ENCODE data around the gene ANKZF1.
"Not testable (repeated sequence)": the region's sequence is repeated elsewhere in the genome, so short reads cannot be mapped to it uniquely, and the experiment has no call there.

Gene ANKZF1

DNA sequence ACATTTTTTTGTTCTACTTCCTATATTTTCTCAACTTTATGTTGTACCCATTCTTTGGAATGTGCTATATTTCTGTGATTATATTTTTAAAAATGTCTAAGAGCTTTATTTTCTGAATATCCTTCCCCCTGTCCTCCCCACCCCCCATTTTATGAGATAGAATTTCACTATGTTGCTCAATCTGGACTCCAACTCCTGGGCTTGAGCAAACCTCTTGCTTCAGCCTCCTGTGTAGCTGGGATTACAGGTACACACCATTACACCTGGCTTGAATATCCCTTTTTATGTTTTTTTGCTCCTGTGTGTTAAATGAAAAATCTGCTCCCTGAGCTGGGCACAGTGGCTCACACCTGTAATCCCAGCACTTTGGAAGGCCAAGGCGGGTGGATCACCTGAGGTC lies 32.2 kb upstream of the ANKZF1 start:
- H3K27ac ChIP-seq, result no peak overlapping the region
- no peak for TF ChIP-seq FOXP2 (optimal IDR thresholded peaks at IDR 0.05; ENCODE audit: control extremely low read depth, extremely low read length, insufficient read depth)
- TF ChIP-seq POLR2AphosphoS5 (IDR thresholded peaks at IDR 0.05; ENCODE audit: borderline replicate concordance, low read depth, low read length), result no peak
- no peak for TF ChIP-seq EZH2 (IDR thresholded peaks at IDR 0.05)
- H3K9ac ChIP-seq (ENCODE audit: insufficient read length), result no peak overlapping the region
- no peaks in the 10 kb centered on the region for H3K36me3 ChIP-seq (ENCODE audit: insufficient read depth, low read length)
- no peaks in the 10 kb centered on the region for H3K9me3 ChIP-seq (ENCODE audit: low read depth, low read length)
- H3K4me3 ChIP-seq, result no peak overlapping the region
- DNase-seq (ENCODE audit: low read depth, low spot score), result no peak

GRCh38 chr2:219198974-219199373 lies 30.6 kb upstream of the ANKZF1 start:
- H3K36me3 ChIP-seq (ENCODE audit: insufficient read depth, low read length), result no peaks in the 10 kb centered on the region

GRCh38 chr2:219199470-219200211 lies 30.0 kb upstream of the ANKZF1 start:
- Histone ChIP-seq H3K27ac (no peak overlapping the region), H3K9ac (ENCODE audit: insufficient read length) (no peak overlapping the region), H3K36me3 (ENCODE audit: insufficient read depth, low read length) (no peaks in the 10 kb centered on the region), H3K9me3 (ENCODE audit: low read depth, low read length) (no peaks in the 10 kb centered on the region), H3K4me3 (no peak overlapping the region)
- DNase-seq (ENCODE audit: low read depth, low spot score), result no peak
- TF ChIP-seq EZH2 (IDR thresholded peaks at IDR 0.05), result no peak
- TF ChIP-seq POLR2AphosphoS5 (IDR thresholded peaks at IDR 0.05; ENCODE audit: borderline replicate concordance, low read depth, low read length), result no peak
- TF ChIP-seq FOXP2 (optimal IDR thresholded peaks at IDR 0.05; ENCODE audit: control extremely low read depth, extremely low read length, insufficient read depth), result no peak

More at GRCh38 chr2:219198974-219199373, 30.6 kb upstream of the ANKZF1 start:
- Histone ChIP-seq H3K4me3 (no peak overlapping the region), H3K9ac (ENCODE audit: insufficient read length) (no peak overlapping the region), H3K9me3 (ENCODE audit: low read depth, low read length) (no peaks in the 10 kb centered on the region), H3K27ac (no peak overlapping the region)
- no peak for DNase-seq (ENCODE audit: low read depth, low spot score)
- TF ChIP-seq EZH2 (IDR thresholded peaks at IDR 0.05), result no peak
- no peak for TF ChIP-seq FOXP2 (optimal IDR thresholded peaks at IDR 0.05; ENCODE audit: control extremely low read depth, extremely low read length, insufficient read depth)
- no peak for TF ChIP-seq POLR2AphosphoS5 (IDR thresholded peaks at IDR 0.05; ENCODE audit: borderline replicate concordance, low read depth, low read length)

DNA sequence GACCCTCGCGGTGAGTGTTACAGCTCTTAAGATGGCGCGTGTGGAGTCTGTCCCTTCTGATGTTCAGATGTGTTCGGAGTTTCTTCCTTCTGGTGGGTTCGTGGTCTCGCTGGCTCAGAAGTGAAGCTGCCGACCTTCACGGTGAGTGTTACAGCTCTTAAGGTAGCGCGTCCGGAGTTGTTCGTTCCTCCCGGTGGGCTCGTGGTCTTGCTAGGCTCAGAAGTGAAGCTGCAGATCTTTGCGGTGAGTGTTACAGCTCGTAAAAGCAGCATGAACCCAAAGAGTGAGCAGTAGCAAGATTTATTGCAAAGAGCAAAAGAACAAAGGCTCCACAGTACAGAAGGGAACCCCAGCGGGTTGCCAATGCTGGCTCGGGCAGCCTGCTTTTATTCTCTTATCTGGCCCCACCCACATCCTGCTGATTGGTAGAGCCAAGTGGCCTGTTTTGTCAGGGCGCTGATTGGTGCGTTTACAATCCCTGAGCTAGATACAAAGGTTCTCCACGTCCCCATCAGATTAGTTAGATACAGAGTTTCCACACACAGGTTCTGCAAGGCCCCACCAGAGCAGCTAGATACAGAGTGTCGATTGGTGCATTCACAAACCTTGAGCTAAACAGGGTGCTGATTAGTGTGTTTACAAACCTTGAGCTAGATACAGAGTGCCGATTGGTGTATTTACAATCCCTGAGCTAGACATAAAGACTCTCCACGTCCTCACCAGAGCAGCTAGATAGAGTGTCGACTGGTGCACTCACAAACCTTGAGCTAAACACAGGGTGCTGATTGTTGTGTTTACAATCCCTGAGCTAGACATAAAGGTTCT lies 28.9 kb upstream of the ANKZF1 start:
- not testable (repeated sequence) for DNase-seq (ENCODE audit: low read depth, low spot score); H3K9ac ChIP-seq (ENCODE audit: insufficient read length); H3K36me3 ChIP-seq (ENCODE audit: insufficient read depth, low read length); H3K9me3 ChIP-seq (ENCODE audit: low read depth, low read length); H3K4me3 ChIP-seq
- peak overlapping the region; percentile 70; the same call in 1 of the 2 replicates for H3K27ac ChIP-seq
- peak; percentile 74 for TF ChIP-seq POLR2AphosphoS5 (IDR thresholded peaks at IDR 0.05; ENCODE audit: borderline replicate concordance, low read depth, low read length)

GRCh38 chr2:219201331-219201730 lies 28.3 kb upstream of the ANKZF1 start:
- not testable (repeated sequence) for H3K27ac ChIP-seq; H3K4me3 ChIP-seq; H3K9ac ChIP-seq (ENCODE audit: insufficient read length); H3K36me3 ChIP-seq (ENCODE audit: insufficient read depth, low read length); DNase-seq (ENCODE audit: low read depth, low spot score); H3K9me3 ChIP-seq (ENCODE audit: low read depth, low read length)

DNA sequence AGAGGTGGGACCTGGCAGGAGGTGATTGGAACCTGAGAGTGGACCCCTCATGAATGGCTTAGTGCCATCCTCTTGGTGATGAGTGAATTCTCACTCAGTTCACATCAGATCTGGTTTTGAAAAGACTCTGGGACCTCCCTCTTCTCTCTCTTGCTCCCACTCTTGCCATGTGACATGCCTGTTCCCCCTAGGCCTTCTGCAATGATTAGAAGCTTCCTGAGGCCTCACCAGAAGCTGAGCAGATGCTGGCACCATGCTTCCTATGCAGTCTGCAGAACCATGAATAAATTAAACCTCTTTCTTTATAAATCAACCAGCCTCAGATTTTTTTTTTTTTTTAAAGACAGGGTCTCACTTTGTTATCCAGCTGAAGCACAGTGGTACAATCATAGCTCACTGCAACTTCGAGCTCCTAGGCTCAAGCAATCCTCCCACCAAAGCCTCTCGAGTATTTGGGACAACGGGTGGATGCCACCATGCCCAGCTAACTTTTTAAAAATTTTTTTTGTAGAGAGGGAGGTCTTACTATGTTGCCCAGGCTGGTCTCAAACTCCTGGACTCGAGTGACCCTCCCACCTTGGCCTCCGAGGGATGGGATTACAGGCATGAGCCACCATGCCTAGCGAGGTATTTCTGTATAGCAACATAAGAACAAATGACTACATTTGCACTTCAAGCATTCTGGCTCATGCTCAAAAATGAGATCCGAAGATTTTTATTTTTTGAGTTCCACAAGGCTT lies 25.0 kb upstream of the ANKZF1 start:
- TF ChIP-seq POLR2AphosphoS5 (IDR thresholded peaks at IDR 0.05; ENCODE audit: borderline replicate concordance, low read depth, low read length) (no peak), FOXP2 (optimal IDR thresholded peaks at IDR 0.05; ENCODE audit: control extremely low read depth, extremely low read length, insufficient read depth) (no peak), EZH2 (IDR thresholded peaks at IDR 0.05) (no peak)
- Histone ChIP-seq H3K4me3 (no peak overlapping the region), H3K27ac (no peak overlapping the region), H3K9ac (ENCODE audit: insufficient read length) (no peak overlapping the region), H3K36me3 (ENCODE audit: insufficient read depth, low read length) (peaks cover 15% of the 10 kb centered on the region), H3K9me3 (ENCODE audit: low read depth, low read length) (no peaks in the 10 kb centered on the region)
- DNase-seq (ENCODE audit: low read depth, low spot score), result no peak

GRCh38 chr2:219205165-219205538 lies 24.5 kb upstream of the ANKZF1 start:
- H3K9ac ChIP-seq (ENCODE audit: insufficient read length), result no peak overlapping the region
- no peaks in the 10 kb centered on the region for H3K9me3 ChIP-seq (ENCODE audit: low read depth, low read length)
- TF ChIP-seq EZH2 (IDR thresholded peaks at IDR 0.05) (no peak), POLR2AphosphoS5 (IDR thresholded peaks at IDR 0.05; ENCODE audit: borderline replicate concordance, low read depth, low read length) (no peak)
- peaks cover 21% of the 10 kb centered on the region for H3K36me3 ChIP-seq (ENCODE audit: insufficient read depth, low read length)
- H3K4me3 ChIP-seq, result no peak overlapping the region
- no peak overlapping the region for H3K27ac ChIP-seq
- no peak for DNase-seq (ENCODE audit: low read depth, low spot score)

DNA sequence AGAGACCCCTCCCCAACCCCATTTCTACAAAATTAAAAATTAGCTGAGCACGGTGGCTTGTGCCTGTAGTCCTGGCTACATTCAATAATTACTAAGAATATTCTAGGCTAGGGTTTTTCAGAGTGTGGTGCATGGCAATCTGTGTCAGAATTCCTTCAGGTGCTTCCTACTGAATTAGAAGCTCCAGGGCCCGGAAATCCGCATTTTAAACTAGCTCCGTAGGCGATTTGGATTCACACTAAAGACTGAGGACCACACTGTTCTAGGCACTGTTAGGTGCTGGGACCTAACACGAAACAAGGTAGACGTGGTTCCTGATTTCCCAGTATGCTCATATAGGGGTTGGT lies 23.7 kb upstream of the ANKZF1 start:
- peak overlapping the region; percentile 91 for H3K9ac ChIP-seq (ENCODE audit: insufficient read length)
- peaks cover 29% of the 10 kb centered on the region for H3K36me3 ChIP-seq (ENCODE audit: insufficient read depth, low read length)
- no peak for DNase-seq (ENCODE audit: low read depth, low spot score)
- TF ChIP-seq POLR2AphosphoS5 (IDR thresholded peaks at IDR 0.05; ENCODE audit: borderline replicate concordance, low read depth, low read length), result no peak
- TF ChIP-seq EZH2 (IDR thresholded peaks at IDR 0.05), result no peak
- TF ChIP-seq FOXP2 (optimal IDR thresholded peaks at IDR 0.05; ENCODE audit: control extremely low read depth, extremely low read length, insufficient read depth), result no peak
- H3K27ac ChIP-seq, result peak overlapping the region; percentile 87
- no peaks in the 10 kb centered on the region for H3K9me3 ChIP-seq (ENCODE audit: low read depth, low read length)
- H3K4me3 ChIP-seq, result peak overlapping the region; percentile 96
